ENCODE results near the gene S100A1.

- TF ChIP-seq, protein P1, sequence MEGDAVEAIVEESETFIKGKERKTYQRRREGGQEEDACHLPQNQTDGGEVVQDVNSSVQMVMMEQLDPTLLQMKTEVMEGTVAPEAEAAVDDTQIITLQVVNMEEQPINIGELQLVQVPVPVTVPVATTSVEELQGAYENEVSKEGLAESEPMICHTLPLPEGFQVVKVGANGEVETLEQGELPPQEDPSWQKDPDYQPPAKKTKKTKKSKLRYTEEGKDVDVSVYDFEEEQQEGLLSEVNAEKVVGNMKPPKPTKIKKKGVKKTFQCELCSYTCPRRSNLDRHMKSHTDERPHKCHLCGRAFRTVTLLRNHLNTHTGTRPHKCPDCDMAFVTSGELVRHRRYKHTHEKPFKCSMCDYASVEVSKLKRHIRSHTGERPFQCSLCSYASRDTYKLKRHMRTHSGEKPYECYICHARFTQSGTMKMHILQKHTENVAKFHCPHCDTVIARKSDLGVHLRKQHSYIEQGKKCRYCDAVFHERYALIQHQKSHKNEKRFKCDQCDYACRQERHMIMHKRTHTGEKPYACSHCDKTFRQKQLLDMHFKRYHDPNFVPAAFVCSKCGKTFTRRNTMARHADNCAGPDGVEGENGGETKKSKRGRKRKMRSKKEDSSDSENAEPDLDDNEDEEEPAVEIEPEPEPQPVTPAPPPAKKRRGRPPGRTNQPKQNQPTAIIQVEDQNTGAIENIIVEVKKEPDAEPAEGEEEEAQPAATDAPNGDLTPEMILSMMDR (conservative IDR thresholded peaks at IDR 0.05; ENCODE audit: low read depth, low read length) = no peak
- no peak for TF ChIP-seq EZH2 (IDR thresholded peaks at IDR 0.05; ENCODE audit: borderline replicate concordance, low read depth, low read length, poor library complexity, severe bottlenecking)
Observed at GRCh38 chr1:153612111-153612754, 16.0 kb upstream of the S100A1 start.

All from A673 (cell line).